ENCODE measurements around the gene TNFSF10. TPM values are rescaled to one million over a fixed set of nuclear protein-coding genes. Genes with fewer than 3 reads are reported as not detected.
A peak's percentile ranks its signal among the peaks of the same experiment; 100 is the strongest.
"Not testable (repeated sequence)": the region's sequence is repeated elsewhere in the genome, so short reads cannot be mapped to it uniquely, and the experiment has no call there.

TNFSF10 gene
- total RNA-seq, 1 experiment from 2014 or later = 0.22 TPM

DNA sequence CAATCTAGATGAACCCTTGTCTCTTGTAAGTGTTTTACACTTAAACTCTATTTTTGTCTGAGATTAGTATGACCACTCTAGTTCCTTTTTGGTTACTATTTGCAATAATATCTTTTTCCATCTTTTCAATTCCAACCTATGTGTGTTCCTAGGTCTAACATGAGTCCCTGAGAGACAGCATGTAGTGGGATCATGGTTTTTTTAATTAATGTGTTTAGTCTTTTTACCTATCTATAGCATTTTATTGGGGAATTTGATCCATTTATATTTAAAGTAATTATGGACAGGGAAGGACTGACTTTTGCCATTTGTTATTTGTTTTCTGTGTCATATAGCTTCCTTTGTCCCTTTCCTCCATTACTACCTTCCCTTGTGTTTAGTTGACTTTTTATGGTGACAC, 21.7 kb downstream of the TNFSF10 start (continued):
- no peak for TF ChIP-seq NR1H2 (CRISPR knock-in tag; IDR thresholded peaks at IDR 0.05)
- no peak for TF ChIP-seq PREB (CRISPR knock-in tag; IDR thresholded peaks at IDR 0.05; ENCODE audit: borderline replicate concordance)

DNA sequence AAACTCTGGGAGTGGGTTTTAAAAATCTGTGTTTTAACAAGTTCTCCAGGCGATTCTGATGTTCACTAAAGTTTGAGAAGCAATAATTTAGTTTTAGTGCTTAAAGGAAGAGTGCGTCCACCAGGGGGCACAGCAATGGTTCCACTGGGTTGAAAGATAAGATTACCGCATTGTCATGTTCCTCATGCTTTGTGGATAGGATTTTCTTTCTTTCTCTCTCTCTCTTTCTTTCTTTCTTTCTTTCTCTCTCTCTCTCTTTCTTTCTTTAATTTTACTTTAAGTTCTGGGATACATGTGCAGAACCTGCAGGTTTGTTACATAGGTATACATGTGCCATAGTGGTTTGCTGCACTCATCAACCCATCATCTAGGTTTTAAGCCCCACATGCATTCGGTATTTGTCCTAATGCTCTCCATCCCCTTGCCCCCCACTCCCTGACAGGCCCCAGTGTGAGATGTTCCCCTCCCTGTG, 33.0 kb downstream of the TNFSF10 start:
- ATAC-seq; POLR2A ChIA-PET; H3K9me3 Mint-ChIP-seq; H3K4me3 Mint-ChIP-seq; H3K27ac Mint-ChIP-seq; H3K4me1 Mint-ChIP-seq; H3K27me3 Mint-ChIP-seq (ENCODE audit: low read depth); CTCF ChIA-PET; H3K36me3 Mint-ChIP-seq: not testable (repeated sequence)
- TF ChIP-seq, protein P1, sequence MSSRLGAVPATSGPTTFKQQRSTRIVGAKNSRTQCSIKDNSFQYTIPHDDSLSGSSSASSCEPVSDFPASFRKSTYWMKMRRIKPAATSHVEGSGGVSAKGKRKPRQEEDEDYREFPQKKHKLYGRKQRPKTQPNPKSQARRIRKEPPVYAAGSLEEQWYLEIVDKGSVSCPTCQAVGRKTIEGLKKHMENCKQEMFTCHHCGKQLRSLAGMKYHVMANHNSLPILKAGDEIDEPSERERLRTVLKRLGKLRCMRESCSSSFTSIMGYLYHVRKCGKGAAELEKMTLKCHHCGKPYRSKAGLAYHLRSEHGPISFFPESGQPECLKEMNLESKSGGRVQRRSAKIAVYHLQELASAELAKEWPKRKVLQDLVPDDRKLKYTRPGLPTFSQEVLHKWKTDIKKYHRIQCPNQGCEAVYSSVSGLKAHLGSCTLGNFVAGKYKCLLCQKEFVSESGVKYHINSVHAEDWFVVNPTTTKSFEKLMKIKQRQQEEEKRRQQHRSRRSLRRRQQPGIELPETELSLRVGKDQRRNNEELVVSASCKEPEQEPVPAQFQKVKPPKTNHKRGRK (CRISPR knock-in tag; IDR thresholded peaks at IDR 0.05; ENCODE audit: borderline replicate concordance) = 0 out of 2 replicates have a peak, but pooled peaks have one; percentile 54
- TF ChIP-seq CTCF (IDR thresholded peaks at IDR 0.05) = peak; percentile 69
- DNase-seq (ENCODE audit: low spot score) = peak; percentile 68

- Mint-ChIP-seq H3K9me3 (no peaks in the 10 kb centered on the region), H3K36me3 (no peaks in the 10 kb centered on the region), H3K27ac (peak overlapping the region; percentile 34; the same call in 1 of the 2 replicates), H3K4me1 (peaks cover 20% of the 10 kb centered on the region), H3K4me3 (no peak overlapping the region), H3K27me3 (ENCODE audit: low read depth) (no peaks in the 10 kb centered on the region)
- DNase-seq (ENCODE audit: low spot score) = no peak
- CTCF ChIA-PET = interaction anchor here (0.9 to 2.8 kb wide), 5 partner anchors 45 to 146 kb away, joined by 3 to 17 read pairs (median 7); partner anchors contain the start of gene TNFSF10
- POLR2A ChIA-PET = no interaction called here
- ATAC-seq = no peak
- no peak for TF ChIP-seq IRF2 (CRISPR knock-in tag; IDR thresholded peaks at IDR 0.05; ENCODE audit: borderline replicate concordance, low read depth)
- TF ChIP-seq NFATC4 (CRISPR knock-in tag; IDR thresholded peaks at IDR 0.05) = no peak
- no peak for TF ChIP-seq IRF1 (CRISPR knock-in tag; IDR thresholded peaks at IDR 0.05)
- no peak for TF ChIP-seq CREB1 (CRISPR knock-in tag; IDR thresholded peaks at IDR 0.05)
- no peak for TF ChIP-seq SOX15 (CRISPR knock-in tag; IDR thresholded peaks at IDR 0.05)
- TF ChIP-seq, protein P2, sequence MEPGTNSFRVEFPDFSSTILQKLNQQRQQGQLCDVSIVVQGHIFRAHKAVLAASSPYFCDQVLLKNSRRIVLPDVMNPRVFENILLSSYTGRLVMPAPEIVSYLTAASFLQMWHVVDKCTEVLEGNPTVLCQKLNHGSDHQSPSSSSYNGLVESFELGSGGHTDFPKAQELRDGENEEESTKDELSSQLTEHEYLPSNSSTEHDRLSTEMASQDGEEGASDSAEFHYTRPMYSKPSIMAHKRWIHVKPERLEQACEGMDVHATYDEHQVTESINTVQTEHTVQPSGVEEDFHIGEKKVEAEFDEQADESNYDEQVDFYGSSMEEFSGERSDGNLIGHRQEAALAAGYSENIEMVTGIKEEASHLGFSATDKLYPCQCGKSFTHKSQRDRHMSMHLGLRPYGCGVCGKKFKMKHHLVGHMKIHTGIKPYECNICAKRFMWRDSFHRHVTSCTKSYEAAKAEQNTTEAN (CRISPR knock-in tag; IDR thresholded peaks at IDR 0.05) = no peak
- no peak for TF ChIP-seq E2F1 (CRISPR knock-in tag; IDR thresholded peaks at IDR 0.05)
- no peak for TF ChIP-seq SP1 (CRISPR knock-in tag; conservative IDR thresholded peaks at IDR 0.05)
- TF ChIP-seq FOXP1 (CRISPR knock-in tag; IDR thresholded peaks at IDR 0.05; ENCODE audit: borderline replicate concordance) = no peak
- no peak for TF ChIP-seq ZNF121 (CRISPR knock-in tag; IDR thresholded peaks at IDR 0.05)
- TF ChIP-seq ELF4 (CRISPR knock-in tag; IDR thresholded peaks at IDR 0.05; ENCODE audit: low read depth) = no peak
- TF ChIP-seq, protein P3, sequence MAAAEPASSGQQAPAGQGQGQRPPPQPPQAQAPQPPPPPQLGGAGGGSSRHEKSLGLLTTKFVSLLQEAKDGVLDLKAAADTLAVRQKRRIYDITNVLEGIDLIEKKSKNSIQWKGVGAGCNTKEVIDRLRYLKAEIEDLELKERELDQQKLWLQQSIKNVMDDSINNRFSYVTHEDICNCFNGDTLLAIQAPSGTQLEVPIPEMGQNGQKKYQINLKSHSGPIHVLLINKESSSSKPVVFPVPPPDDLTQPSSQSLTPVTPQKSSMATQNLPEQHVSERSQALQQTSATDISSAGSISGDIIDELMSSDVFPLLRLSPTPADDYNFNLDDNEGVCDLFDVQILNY (CRISPR knock-in tag; IDR thresholded peaks at IDR 0.05) = no peak
- TF ChIP-seq EMX1 (CRISPR knock-in tag; IDR thresholded peaks at IDR 0.05) = no peak
- TF ChIP-seq, protein P4, sequence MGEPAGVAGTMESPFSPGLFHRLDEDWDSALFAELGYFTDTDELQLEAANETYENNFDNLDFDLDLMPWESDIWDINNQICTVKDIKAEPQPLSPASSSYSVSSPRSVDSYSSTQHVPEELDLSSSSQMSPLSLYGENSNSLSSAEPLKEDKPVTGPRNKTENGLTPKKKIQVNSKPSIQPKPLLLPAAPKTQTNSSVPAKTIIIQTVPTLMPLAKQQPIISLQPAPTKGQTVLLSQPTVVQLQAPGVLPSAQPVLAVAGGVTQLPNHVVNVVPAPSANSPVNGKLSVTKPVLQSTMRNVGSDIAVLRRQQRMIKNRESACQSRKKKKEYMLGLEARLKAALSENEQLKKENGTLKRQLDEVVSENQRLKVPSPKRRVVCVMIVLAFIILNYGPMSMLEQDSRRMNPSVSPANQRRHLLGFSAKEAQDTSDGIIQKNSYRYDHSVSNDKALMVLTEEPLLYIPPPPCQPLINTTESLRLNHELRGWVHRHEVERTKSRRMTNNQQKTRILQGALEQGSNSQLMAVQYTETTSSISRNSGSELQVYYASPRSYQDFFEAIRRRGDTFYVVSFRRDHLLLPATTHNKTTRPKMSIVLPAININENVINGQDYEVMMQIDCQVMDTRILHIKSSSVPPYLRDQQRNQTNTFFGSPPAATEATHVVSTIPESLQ (CRISPR knock-in tag; IDR thresholded peaks at IDR 0.05) = no peak
- TF ChIP-seq, protein P5, sequence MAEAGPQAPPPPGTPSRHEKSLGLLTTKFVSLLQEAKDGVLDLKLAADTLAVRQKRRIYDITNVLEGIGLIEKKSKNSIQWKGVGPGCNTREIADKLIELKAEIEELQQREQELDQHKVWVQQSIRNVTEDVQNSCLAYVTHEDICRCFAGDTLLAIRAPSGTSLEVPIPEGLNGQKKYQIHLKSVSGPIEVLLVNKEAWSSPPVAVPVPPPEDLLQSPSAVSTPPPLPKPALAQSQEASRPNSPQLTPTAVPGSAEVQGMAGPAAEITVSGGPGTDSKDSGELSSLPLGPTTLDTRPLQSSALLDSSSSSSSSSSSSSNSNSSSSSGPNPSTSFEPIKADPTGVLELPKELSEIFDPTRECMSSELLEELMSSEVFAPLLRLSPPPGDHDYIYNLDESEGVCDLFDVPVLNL (CRISPR knock-in tag; IDR thresholded peaks at IDR 0.05; ENCODE audit: borderline replicate concordance, low read depth) = no peak
Measured at GRCh38 chr3:172478116-172478515, 45.1 kb downstream of the TNFSF10 start.

Data from WTC11 (cell line).